Keratinocyte (primary cell): ENCODE measurements around the gene VASN.

Experiments used
- EZH2 ChIP-seq: IDR thresholded peaks from one replicate; pipeline ENCODE4 v1.6.1; 2012; ENCODE audit warnings: inconsistent platforms, mild to moderate bottlenecking, low read length, moderate library complexity
- TF ChIP-seq, protein P1 (sequence below), 3 experiments: IDR thresholded peaks in 1 of 3; conservative IDR thresholded peaks in 1 of 3; optimal IDR thresholded peaks in 1 of 3; 2 replicates in 2 of 3; 3 replicates in 1 of 3; pipeline versions ENCODE3 to v1.5.1; 2011; ENCODE audit warnings: low read length in 3 of 3, mild to moderate bottlenecking in 3 of 3, moderate library complexity in 2 of 3, control low read depth in 1 of 3, inconsistent platforms in 1 of 3; ENCODE audit not compliant: insufficient read depth in 2 of 3; ENCODE audit errors: extremely low read depth in 1 of 3

DNA sequence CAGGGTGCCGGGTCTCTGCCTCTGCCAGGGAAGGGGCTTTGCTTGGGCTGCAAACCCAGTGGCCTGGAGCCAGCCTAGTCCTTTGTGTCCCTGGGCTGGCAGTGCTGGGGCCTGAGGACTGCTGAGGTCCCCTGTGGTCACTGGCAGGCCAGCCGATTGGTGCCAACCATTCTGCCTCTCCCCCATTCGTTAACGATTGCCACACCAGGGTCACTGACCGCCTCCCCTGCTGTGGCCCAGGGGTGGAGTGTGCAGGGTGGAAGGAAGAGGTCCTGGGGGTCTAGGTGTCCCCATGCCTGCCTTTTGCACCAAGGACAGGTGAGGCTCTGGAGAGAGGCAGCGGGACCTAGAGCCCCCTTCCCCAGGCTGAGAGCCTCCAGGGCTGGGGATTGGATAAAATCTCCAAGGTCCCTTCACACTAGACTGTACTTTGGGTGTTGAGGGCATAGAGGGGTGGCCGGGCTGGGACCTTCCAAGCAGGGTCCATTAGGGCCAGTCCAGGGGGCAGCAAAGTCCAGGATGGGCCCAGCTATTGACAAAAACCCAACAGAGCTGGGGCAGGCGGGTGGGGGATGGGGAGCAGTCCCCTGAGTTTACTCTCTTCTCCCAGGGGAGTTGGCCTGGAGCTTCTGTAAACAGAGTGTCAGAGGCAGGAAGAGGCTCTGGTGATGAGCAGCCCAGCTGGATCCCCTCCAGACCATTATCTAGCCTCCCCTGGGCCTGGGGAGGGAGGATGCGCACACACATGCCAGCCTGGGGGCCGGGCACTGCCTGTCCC, 1.1 kb downstream of the VASN start:
- TF ChIP-seq, protein P1, sequence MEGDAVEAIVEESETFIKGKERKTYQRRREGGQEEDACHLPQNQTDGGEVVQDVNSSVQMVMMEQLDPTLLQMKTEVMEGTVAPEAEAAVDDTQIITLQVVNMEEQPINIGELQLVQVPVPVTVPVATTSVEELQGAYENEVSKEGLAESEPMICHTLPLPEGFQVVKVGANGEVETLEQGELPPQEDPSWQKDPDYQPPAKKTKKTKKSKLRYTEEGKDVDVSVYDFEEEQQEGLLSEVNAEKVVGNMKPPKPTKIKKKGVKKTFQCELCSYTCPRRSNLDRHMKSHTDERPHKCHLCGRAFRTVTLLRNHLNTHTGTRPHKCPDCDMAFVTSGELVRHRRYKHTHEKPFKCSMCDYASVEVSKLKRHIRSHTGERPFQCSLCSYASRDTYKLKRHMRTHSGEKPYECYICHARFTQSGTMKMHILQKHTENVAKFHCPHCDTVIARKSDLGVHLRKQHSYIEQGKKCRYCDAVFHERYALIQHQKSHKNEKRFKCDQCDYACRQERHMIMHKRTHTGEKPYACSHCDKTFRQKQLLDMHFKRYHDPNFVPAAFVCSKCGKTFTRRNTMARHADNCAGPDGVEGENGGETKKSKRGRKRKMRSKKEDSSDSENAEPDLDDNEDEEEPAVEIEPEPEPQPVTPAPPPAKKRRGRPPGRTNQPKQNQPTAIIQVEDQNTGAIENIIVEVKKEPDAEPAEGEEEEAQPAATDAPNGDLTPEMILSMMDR (optimal IDR thresholded peaks at IDR 0.05 in 1 of 3, IDR thresholded peaks at IDR 0.05 in 1 of 3, conservative IDR thresholded peaks at IDR 0.05 in 1 of 3; ENCODE audit: extremely low read depth in 1 of 3, insufficient read depth in 2 of 3, low read length in 3 of 3): no peak
- TF ChIP-seq EZH2: no peak
